DLD1 (cell line): ENCODE results near the gene HRH2.
"Not testable (repeated sequence)": the region's sequence is repeated elsewhere in the genome, so short reads cannot be mapped to it uniquely, and the experiment has no call there.

Source experiments
- in situ Hi-C: cut with HindIII; loops from 2 replicates; pipeline ENCODE4 v1.10.0; 2017; ENCODE audit warnings: low sequenced_read_pairs

HRH2 gene

DNA sequence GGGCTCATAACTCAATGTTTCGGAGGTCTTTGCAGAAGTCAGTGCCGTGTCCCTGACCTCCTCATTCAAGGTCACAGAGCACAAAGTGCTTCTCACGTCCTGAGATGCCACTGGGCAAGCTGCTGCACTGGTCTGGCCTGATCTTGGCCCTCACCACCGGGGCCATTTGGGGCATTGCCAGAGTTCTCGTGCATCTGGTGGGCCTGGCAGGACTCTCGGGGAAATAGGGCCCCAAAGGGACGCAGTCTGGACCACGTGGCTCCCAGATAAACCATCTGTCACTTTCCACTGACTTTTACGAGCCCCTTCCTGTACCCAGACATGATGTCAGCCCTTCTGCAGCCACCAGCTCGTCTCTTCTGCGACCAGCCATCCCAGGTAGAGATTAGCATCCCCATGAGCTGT, 54.8 kb downstream of the HRH2 start:
- in situ Hi-C loops = no loop called here

GRCh38 chr5:175713930-175714329, 56.1 kb downstream of the HRH2 start:
- in situ Hi-C loops = no loop called here

DNA sequence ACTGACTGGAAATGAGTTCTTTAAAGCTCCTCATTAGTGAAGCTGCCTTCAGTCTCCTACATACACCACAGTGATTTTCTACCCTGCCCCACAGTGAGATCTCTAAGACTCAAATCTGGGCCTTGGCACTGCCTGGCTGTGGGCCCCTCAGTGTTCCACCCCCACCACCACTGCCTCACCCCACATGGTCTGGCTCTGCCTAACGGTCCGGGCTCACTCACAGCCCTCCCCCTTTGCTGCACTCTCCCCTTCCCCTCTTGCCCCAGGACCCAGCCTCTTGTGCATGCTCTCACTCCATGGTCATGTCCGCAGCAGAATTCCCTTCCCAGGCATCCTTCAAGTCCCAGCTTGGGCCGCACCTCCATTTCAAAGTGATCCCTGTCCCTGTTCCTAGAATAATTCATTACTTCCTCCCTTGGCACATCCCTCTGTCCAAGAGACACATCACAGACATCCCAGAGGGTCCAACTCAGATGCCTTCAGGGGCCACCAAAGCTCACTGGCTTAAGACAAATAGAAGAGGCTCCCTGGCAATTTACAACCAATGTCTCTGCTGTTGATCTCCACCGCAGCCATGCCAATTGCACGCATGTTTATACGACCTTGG, 56.7 kb downstream of the HRH2 start:
- in situ Hi-C loops = no loop called here

- in situ Hi-C loops = no loop called here
Observed at GRCh38 chr5:175715627-175716522, 58.0 kb downstream of the HRH2 start.

- in situ Hi-C loops = no loop called here
Observed at GRCh38 chr5:175717837-175718236, 60.0 kb downstream of the HRH2 start.

- in situ Hi-C loops = no loop called here
Observed at GRCh38 chr5:175718401-175719108, 60.7 kb downstream of the HRH2 start.

GRCh38 chr5:175719109-175719432, 61.2 kb downstream of the HRH2 start:
- in situ Hi-C loops = not testable (repeated sequence)

- in situ Hi-C loops = loop anchor here (5.0 to 25.0 kb wide), 2 partner anchors 138 to 187 kb away; no protein-coding TSS in a partner anchor
Observed at GRCh38 chr5:175724314-175725275, 66.7 kb downstream of the HRH2 start.

DNA sequence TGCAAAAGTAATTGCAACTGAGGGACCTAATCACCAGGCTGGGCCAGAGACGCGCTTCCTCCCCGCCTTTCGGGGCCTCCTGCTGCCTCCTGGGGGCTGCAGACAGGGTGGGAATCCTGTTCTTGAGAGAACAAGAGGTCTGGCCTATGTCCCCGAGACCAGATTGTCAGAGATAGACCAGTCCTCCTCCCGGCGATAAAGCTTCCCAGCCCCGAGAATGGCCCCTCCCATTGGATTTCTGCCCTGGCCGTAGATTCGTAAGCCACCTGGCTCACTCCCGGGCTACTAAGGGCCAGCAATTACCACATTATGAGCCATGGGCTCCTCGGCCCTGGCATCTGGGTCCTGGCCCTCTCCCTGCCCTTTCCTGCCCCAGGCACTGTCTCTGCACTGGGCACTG, 70.4 kb downstream of the HRH2 start:
- in situ Hi-C loops = loop anchor here (5.0 to 25.0 kb wide), 2 partner anchors 134 to 191 kb away; no protein-coding TSS in a partner anchor

DNA sequence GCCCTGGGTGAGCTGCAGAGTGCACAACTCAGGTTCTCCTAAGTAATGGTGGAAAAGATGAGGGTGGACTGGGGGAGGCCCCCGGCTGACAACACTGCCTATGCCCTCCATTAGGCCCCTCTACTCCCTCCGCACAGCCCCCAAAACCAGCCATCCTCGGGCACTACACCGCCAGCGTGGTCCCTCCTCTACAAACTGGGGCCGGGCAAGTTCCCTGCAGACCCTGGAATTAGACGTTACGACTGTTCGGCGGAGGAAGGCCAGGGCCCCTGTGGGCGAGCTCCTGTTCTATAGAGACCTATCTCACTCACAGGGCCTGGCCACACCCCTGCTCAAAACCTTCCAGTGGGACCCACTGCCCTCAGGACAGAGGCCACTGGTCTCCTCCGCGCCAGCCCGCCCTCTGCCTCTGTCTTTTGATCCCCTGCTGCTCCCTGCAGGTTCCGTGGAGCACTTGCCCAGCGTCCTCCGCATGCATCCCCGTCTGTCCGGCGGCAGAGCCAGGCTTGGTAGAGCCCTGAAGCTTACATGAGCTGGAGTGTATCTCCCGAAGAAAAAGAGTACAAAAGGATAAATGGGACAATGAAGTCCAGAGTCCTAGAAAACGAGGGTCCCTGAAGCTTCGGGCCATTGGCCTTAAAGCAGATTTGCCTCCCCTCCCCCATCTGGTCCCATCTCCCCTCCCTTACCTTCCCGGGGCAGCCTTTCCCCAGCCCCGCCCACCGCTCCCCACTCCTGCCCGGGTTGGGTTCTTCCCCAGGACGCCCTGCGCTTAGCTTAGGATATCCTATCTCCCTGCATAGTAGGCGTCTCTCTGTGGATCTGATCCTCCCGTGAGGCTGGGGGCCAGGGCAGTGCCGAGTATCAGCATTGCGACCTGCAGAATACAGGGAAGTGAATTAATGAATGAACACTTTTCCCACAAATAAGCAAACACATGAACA, 71.3 kb downstream of the HRH2 start:
- in situ Hi-C loops = loop anchor here (5.0 to 25.0 kb wide), 2 partner anchors 133 to 192 kb away; no protein-coding TSS in a partner anchor

- in situ Hi-C loops = loop anchor here (5.0 to 25.0 kb wide), 2 partner anchors 132 to 193 kb away; no protein-coding TSS in a partner anchor
Observed at GRCh38 chr5:175729829-175730277, 72.0 kb downstream of the HRH2 start.

DNA sequence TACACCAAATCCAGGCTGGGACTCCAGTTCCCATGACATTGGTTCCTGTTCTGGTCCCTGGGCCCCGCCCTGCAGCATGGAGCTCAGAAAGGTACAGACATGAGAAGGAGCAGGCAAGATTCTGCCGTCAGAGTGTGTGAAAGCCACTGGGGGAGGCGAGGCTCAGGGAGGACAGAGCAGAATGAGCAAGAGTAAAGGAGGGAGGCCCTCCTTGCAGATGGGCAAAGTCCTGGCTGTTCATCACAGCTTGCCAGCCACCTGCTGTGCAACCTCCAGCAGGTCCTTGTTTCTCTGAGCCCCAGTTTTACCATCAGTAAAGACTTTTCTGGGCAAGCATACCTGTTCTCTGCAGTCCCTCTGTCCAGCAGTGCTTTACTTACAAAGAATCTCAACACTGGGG, 73.3 kb downstream of the HRH2 start:
- in situ Hi-C loops = loop anchor here (25.0 kb wide), 1 partner anchor 194 kb away; no protein-coding TSS in a partner anchor

DNA sequence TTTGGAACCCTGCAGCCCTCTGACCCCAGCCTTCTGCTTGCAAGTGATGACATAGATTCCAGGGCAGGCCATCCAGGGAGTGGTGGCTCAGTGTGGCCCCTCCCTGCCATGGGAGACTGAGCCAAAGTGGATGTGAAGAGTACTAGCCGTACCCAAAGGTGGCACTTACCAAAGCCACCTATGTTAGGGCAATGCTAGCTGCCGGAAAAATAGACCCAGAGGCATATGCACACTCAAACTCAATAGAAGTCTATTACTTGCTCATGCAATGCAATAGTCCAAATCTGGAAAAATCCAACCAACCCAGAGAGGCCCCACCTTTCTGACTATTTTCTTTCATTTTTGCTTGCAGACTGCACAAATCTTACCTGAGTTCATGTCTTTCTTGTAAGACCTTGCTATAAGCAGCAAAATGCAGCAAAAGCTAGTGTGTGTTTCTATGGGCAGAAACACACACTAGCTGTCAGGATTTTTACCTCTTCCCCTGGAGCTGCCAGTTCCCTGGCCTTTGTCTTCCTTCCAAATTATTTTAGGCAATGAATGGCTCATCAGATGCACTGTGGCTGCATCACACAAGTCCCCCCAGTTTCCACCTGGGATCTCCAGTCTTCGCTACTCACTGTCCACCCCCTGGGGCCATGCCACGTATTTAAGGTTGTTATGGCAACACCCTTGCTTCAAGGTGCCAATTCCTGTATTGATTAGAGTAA, 74.0 kb downstream of the HRH2 start:
- in situ Hi-C loops = loop anchor here (25.0 kb wide), 1 partner anchor 195 kb away; no protein-coding TSS in a partner anchor

DNA sequence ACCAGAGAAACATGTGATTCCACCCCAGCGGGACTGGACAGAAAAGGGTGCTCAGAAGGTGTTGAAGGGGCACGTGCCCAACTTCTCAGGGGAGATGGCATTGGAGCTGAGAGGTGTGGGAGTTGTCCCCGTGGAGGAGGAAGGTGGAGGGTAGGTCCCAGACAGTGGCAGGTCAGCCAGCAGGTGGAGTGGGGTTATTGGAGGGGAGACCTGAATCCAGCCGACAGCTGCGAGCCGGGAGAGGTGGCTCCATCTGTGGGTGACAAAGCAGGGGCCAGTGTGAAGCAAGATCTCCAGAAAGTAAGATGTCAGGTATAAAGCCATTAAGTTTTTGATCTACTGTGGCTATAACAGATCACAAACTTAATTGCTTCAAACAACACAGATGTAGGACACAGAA, 75.1 kb downstream of the HRH2 start:
- in situ Hi-C loops = loop anchor here (25.0 kb wide), 1 partner anchor 196 kb away; no protein-coding TSS in a partner anchor

GRCh38 chr5:175734016-175734415, 76.1 kb downstream of the HRH2 start:
- in situ Hi-C loops = loop anchor here (25.0 kb wide), 1 partner anchor 197 kb away; no protein-coding TSS in a partner anchor

GRCh38 chr5:175734501-175734900, 76.6 kb downstream of the HRH2 start:
- in situ Hi-C loops = loop anchor here (25.0 kb wide), 1 partner anchor 197 kb away; no protein-coding TSS in a partner anchor

DNA sequence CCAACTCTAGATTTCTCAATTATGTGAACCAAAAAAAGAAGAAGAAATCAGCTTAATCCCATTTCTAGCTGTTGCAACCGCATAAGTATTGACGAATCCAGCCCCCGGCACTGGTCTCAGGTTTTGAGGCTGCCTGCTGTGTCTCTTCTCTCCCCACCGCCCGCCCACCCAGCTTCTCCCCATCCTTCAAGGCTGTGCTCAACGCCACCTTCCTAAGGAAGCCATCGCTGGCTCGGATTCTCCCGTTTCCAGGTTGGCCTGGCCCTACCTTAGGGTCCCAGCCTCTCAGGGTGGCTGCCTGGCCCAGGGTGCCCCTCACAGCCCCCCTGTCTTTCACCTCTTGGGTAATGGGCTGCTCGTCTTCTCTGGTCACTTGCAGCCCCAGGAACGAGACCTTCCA, 77.8 kb downstream of the HRH2 start:
- in situ Hi-C loops = loop anchor here (25.0 kb wide), 1 partner anchor 198 kb away; no protein-coding TSS in a partner anchor

DNA sequence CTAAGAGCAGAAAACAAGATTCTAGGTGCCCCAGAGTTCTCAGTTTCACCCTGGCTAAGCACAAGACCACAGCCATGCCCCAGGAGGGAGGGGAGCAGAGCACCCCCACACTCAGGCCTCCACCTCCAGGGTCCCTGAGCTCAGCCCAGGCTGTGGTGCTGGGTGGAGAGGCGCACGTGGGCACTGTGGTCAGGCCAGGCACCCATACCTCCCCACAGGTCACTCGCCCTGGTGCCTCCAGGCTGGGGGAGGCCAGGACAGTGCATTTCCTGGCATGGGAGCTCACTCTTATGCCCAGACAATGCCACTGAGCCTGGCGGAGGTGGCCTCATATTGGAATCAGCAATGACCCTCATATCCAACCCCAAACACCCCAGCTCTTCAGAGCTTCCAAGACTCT, 78.8 kb downstream of the HRH2 start:
- in situ Hi-C loops = loop anchor here (25.0 kb wide), 1 partner anchor 199 kb away; no protein-coding TSS in a partner anchor
